ENCODE data around the gene CPOX.
"Not testable (repeated sequence)": the region's sequence is repeated elsewhere in the genome, so short reads cannot be mapped to it uniquely, and the experiment has no call there.

CPOX gene

GRCh38 chr3:98560911-98561310 is 32.5 kb downstream of the CPOX start:
- ChIA-PET CTCF (no interaction called here), POLR2A (no interaction called here)

GRCh38 chr3:98559769-98560168 is 33.6 kb downstream of the CPOX start:
- not testable (repeated sequence) for DNase-seq (ENCODE audit: extremely low spot score)

More at GRCh38 chr3:98560911-98561310, 32.5 kb downstream of the CPOX start:
- no peak for DNase-seq (ENCODE audit: extremely low spot score)
- TF ChIP-seq SUZ12 (IDR thresholded peaks at IDR 0.05) = no peak

DNA sequence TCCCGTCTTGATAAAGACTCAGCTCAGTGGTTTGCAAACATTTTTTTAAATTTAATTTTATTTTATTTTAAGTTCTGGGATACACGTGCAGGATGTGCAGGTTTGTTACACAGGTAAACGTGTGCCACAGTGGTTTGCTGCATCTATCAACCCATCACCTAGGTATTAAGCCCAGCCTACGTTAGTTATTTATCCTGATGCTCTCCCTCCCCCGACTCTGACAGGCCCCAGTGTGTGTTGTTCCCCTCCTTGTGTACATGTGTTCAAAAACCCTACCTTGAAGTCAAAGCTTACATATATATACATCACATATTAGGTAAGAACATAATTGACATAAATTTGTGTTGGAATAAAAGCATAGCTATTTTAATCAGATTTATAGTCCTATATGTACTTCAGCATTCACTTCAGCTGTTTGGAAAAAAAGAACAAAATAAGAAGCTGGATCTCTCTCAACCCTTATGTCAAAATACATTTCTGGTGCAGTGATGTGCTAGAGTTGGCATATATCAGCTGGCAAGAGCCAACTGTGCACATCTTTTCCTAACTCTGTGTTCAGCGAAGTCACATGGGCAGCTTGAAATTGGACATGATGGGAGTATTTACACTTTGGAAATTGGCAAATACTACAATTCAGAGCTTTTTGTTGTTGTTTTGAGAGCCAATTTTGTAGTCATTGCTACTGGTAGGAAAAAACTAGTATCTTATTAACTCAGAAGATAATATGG is 35.1 kb downstream of the CPOX start:
- TF ChIP-seq FOXM1 (IDR thresholded peaks at IDR 0.05; ENCODE audit: borderline replicate concordance) = no peak
- no peak for TF ChIP-seq LEF1 (IDR thresholded peaks at IDR 0.05; ENCODE audit: borderline replicate concordance)
- TF ChIP-seq BHLHE40 (IDR thresholded peaks at IDR 0.05; ENCODE audit: borderline replicate concordance) = no peak
- no peak for TF ChIP-seq ARNT (IDR thresholded peaks at IDR 0.05)
- no peak for TF ChIP-seq CTBP1 (IDR thresholded peaks at IDR 0.05; ENCODE audit: borderline replicate concordance)
- no peak for TF ChIP-seq FOXA1 (IDR thresholded peaks at IDR 0.05)
- no peak for TF ChIP-seq TARDBP (IDR thresholded peaks at IDR 0.05)
- no peak for TF ChIP-seq FOXK2 (IDR thresholded peaks at IDR 0.05)
- ChIA-PET POLR2A (no interaction called here), CTCF (no interaction called here)
- no peak for DNase-seq (ENCODE audit: extremely low spot score)

More at GRCh38 chr3:98559769-98560168, 33.6 kb downstream of the CPOX start:
- POLR2A ChIA-PET = not testable (repeated sequence)
- CTCF ChIA-PET = interaction anchor here (0.7 kb wide), 1 partner anchor 14 kb away, joined by 3 read pairs; no protein-coding TSS in a partner anchor

GRCh38 chr3:98557324-98558010 is 35.9 kb downstream of the CPOX start:
- ChIA-PET POLR2A (no interaction called here), CTCF (no interaction called here)
- TF ChIP-seq HDGF (IDR thresholded peaks at IDR 0.05; ENCODE audit: borderline replicate concordance) (no peak), FOXA1 (IDR thresholded peaks at IDR 0.05) (no peak), L3MBTL2 (conservative IDR thresholded peaks at IDR 0.05) (no peak), LEF1 (IDR thresholded peaks at IDR 0.05; ENCODE audit: borderline replicate concordance) (no peak), ZNF384 (IDR thresholded peaks at IDR 0.05) (no peak), FOXK2 (IDR thresholded peaks at IDR 0.05) (no peak), BHLHE40 (IDR thresholded peaks at IDR 0.05; ENCODE audit: borderline replicate concordance) (no peak), ELF4 (IDR thresholded peaks at IDR 0.05) (no peak), SP1 (IDR thresholded peaks at IDR 0.05) (no peak), ARNT (IDR thresholded peaks at IDR 0.05) (no peak), TARDBP (IDR thresholded peaks at IDR 0.05) (no peak), CTBP1 (IDR thresholded peaks at IDR 0.05; ENCODE audit: borderline replicate concordance) (no peak), SUZ12 (IDR thresholded peaks at IDR 0.05) (no peak), FOXM1 (IDR thresholded peaks at IDR 0.05; ENCODE audit: borderline replicate concordance) (no peak), NFRKB (IDR thresholded peaks at IDR 0.05) (no peak)
- TF ChIP-seq, protein P1, sequence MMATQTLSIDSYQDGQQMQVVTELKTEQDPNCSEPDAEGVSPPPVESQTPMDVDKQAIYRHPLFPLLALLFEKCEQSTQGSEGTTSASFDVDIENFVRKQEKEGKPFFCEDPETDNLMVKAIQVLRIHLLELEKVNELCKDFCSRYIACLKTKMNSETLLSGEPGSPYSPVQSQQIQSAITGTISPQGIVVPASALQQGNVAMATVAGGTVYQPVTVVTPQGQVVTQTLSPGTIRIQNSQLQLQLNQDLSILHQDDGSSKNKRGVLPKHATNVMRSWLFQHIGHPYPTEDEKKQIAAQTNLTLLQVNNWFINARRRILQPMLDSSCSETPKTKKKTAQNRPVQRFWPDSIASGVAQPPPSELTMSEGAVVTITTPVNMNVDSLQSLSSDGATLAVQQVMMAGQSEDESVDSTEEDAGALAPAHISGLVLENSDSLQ (IDR thresholded peaks at IDR 0.05) = no peak

DNA sequence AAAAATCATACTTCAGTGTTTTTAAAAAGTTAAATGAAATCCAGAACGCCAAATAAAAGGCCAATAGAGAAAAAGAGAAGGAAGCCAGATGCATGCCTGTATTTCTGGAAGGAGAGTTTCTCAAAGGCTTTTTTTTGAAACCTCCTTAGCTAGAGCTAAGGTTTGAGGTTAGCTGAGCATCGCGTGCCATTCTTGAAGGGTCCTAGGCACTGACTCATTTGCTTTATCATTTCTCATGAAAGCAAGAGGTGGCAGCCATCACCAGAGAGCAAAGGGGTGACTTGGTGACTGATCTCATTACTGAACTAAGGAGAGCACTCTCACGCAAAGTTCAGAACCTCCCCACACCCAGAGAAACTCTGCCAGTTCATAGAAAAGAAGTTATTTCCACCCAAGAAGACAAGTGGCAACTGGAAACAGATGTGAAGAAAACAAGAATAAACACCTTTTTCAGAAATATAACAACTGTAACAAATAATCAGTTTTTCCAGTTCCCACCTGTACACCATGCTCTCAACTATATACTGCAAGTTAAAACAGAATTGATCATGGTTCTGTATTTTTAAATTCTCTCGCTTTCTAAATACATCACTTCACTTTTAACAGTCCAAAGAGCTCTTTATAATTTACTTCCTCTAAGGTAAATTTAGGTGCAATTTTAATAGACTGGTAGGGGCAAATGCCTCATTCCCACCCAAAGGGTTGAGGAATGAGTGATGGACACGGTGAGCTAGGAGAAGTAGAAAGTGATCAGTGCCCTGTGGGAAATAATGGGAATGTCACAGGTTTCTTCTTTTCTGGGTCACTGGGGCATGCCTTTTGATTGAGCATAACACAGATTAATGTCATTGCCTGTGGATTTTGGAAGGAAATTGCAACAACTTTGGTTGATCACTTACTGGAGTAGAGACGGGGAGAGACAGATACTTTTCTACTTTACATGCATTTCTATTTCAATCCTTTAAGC is 37.0 kb downstream of the CPOX start:
- ChIA-PET CTCF (no interaction called here), POLR2A (no interaction called here)
- TF ChIP-seq FOXA1 (IDR thresholded peaks at IDR 0.05) (no peak), FOXK2 (IDR thresholded peaks at IDR 0.05) (no peak), HDGF (IDR thresholded peaks at IDR 0.05; ENCODE audit: borderline replicate concordance) (no peak)
- no peak for DNase-seq (ENCODE audit: extremely low spot score)

More at GRCh38 chr3:98557324-98558010, 35.9 kb downstream of the CPOX start:
- DNase-seq (ENCODE audit: extremely low spot score) = no peak

DNA sequence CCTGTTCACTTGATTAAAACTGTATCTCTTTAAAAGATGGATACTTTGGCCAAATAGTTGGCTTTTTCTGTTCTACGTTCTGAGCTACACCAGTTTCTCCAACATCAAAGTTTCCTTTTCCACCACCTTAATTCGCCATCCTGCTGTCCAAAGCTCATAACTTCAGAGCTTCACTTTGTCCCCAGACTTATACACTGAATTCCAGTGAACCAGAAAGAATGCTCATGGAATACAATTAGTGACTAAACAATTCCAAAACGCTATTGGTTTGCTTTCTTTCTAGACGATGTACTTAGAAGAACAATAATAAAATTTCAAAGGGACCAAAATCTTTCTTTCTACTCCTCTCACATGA is 38.4 kb downstream of the CPOX start:
- ChIA-PET POLR2A (no interaction called here), CTCF (no interaction called here)
- DNase-seq (ENCODE audit: extremely low spot score) = no peak
- no peak for TF ChIP-seq LEF1 (IDR thresholded peaks at IDR 0.05; ENCODE audit: borderline replicate concordance)
- no peak for TF ChIP-seq FOXK2 (IDR thresholded peaks at IDR 0.05)
- TF ChIP-seq ZNF384 (IDR thresholded peaks at IDR 0.05) = no peak
- no peak for TF ChIP-seq CTBP1 (IDR thresholded peaks at IDR 0.05; ENCODE audit: borderline replicate concordance)
- no peak for TF ChIP-seq FOXA1 (IDR thresholded peaks at IDR 0.05)
- TF ChIP-seq NFRKB (IDR thresholded peaks at IDR 0.05) = no peak
- TF ChIP-seq, protein P1 (IDR thresholded peaks at IDR 0.05) = no peak
- TF ChIP-seq BHLHE40 (IDR thresholded peaks at IDR 0.05; ENCODE audit: borderline replicate concordance) = no peak
- TF ChIP-seq SUZ12 (IDR thresholded peaks at IDR 0.05) = no peak
- TF ChIP-seq TARDBP (IDR thresholded peaks at IDR 0.05) = no peak
- TF ChIP-seq SP1 (IDR thresholded peaks at IDR 0.05) = no peak
- TF ChIP-seq HDGF (IDR thresholded peaks at IDR 0.05; ENCODE audit: borderline replicate concordance) = no peak
- TF ChIP-seq L3MBTL2 (conservative IDR thresholded peaks at IDR 0.05) = no peak
- TF ChIP-seq ELF4 (IDR thresholded peaks at IDR 0.05) = no peak
- no peak for TF ChIP-seq ARNT (IDR thresholded peaks at IDR 0.05)
- TF ChIP-seq FOXM1 (IDR thresholded peaks at IDR 0.05; ENCODE audit: borderline replicate concordance) = no peak
